Tibial artery (tissue), 4 donors: ENCODE data around the gene CDH4.

Experiments
- DNase-seq, 2 donors: peaks; one replicate each; pipeline ENCODE4 v3.0.0-alpha.2; 2019
- H3K27ac ChIP-seq, 2 donors: fragments of 200-600 bp; sonication (generic) in 1 of 2; 1 replicate in 1 of 2; 2 replicates in 1 of 2; pipeline ENCODE4 v1.5.1; 2018 to 2019; ENCODE audit warnings: mild to moderate bottlenecking in 1 of 2
- H3K27me3 ChIP-seq, 2 donors: fragments of 200-600 bp; sonication (generic) in 1 of 2; one replicate each; pipeline versions ENCODE4 v1.5.1 to v1.6.0; 2016 to 2019
- H3K36me3 ChIP-seq, 3 donors: fragments of 200-600 bp; sonication (generic) in 2 of 3; one replicate each; pipeline ENCODE4 v1.5.1; 2016 to 2019; ENCODE audit warnings: mild to moderate bottlenecking in 2 of 3
- H3K4me1 ChIP-seq, 4 donors: fragments of 200-600 bp; sonication (generic) in 2 of 4; 1 replicate in 3 of 4; 2 replicates in 1 of 4; pipeline ENCODE4 v1.5.1; 2016 to 2019
- H3K4me3 ChIP-seq, 2 donors: fragments of 200-600 bp; sonication (generic) in 1 of 2; 1 replicate in 1 of 2; 2 replicates in 1 of 2; pipeline ENCODE4 v1.5.1; 2018 to 2019; ENCODE audit warnings: mild to moderate bottlenecking in 2 of 2
- H3K9me3 ChIP-seq, 3 donors: fragments of 200-600 bp; sonication (generic) in 1 of 3; one replicate each; pipeline ENCODE4 v1.5.1; 2016 to 2019
- intact Hi-C: fragments of 100-400 bp; cut with DNase I; formaldehyde crosslinking; loops from one replicate; pipeline ENCODE4 v1.15.0; 2023; ENCODE audit warnings: low total_unique reads
- TF ChIP-seq, protein P1 (sequence below), 2 experiments: fragments of 200-600 bp in 1 of 2; fragments of 450-650 bp in 1 of 2; IDR thresholded peaks; one replicate each; pipeline ENCODE4 v1.5.1; 2017 to 2019; ENCODE audit warnings: antibody characterized with exemption in 2 of 2, mild to moderate bottlenecking in 1 of 2, moderate library complexity in 1 of 2

CDH4 gene

DNA sequence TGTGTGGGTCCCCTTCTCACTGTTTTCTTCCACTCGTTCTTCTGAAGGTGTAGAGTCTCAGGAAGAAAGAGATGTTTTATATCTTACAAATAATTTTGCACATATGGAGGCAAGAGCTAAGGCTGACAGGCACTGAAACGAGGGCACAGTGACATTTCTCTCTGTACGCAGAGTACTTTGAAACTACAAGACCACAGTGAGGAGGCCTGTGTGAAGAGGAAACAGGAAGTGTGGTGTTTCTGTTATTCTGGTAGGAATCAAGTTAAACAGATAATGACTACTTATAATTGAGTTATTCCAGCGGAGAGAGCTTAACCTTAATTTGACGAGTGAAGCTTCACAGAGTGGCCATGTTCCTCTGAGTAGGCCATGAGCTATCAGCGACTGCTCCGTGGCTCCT lies 4.8 kb downstream of the CDH4 start:
- Histone ChIP-seq H3K9me3 (no peaks in the 10 kb centered on the region), H3K36me3 (no peaks in the 10 kb centered on the region), H3K27ac (no peak overlapping the region), H3K4me1 (peaks cover 0 to 17% (median 14%) of the 10 kb centered on the region in 4 donors), H3K27me3 (peaks cover 0 to 44% of the 10 kb centered on the region in 2 donors), H3K4me3 (no peak overlapping the region)
- TF ChIP-seq, protein P1, sequence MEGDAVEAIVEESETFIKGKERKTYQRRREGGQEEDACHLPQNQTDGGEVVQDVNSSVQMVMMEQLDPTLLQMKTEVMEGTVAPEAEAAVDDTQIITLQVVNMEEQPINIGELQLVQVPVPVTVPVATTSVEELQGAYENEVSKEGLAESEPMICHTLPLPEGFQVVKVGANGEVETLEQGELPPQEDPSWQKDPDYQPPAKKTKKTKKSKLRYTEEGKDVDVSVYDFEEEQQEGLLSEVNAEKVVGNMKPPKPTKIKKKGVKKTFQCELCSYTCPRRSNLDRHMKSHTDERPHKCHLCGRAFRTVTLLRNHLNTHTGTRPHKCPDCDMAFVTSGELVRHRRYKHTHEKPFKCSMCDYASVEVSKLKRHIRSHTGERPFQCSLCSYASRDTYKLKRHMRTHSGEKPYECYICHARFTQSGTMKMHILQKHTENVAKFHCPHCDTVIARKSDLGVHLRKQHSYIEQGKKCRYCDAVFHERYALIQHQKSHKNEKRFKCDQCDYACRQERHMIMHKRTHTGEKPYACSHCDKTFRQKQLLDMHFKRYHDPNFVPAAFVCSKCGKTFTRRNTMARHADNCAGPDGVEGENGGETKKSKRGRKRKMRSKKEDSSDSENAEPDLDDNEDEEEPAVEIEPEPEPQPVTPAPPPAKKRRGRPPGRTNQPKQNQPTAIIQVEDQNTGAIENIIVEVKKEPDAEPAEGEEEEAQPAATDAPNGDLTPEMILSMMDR (IDR thresholded peaks at IDR 0.05) = no peak
- DNase-seq = no peak
- intact Hi-C loops = no loop called here

GRCh38 chr20:61257611-61258010 lies 5.5 kb downstream of the CDH4 start:
- peaks cover 0 to 38% of the 10 kb centered on the region in 2 donors for H3K27me3 ChIP-seq
- no peak overlapping the region for H3K4me3 ChIP-seq
- intact Hi-C loops = no loop called here
- TF ChIP-seq, protein P1 (IDR thresholded peaks at IDR 0.05) = no peak
- H3K27ac ChIP-seq = no peak overlapping the region
- H3K4me1 ChIP-seq = peaks cover 0 to 13% (median 11%) of the 10 kb centered on the region in 4 donors
- H3K9me3 ChIP-seq = no peaks in the 10 kb centered on the region
- no peak for DNase-seq
- H3K36me3 ChIP-seq = no peaks in the 10 kb centered on the region

GRCh38 chr20:61259741-61260140 lies 7.7 kb downstream of the CDH4 start:
- Histone ChIP-seq H3K27me3 (peaks cover 0 to 23% of the 10 kb centered on the region in 2 donors), H3K36me3 (no peaks in the 10 kb centered on the region), H3K27ac (no peak overlapping the region), H3K4me3 (no peak overlapping the region), H3K9me3 (no peaks in the 10 kb centered on the region), H3K4me1 (no peaks in the 10 kb centered on the region)
- no peak for DNase-seq
- TF ChIP-seq, protein P1 (IDR thresholded peaks at IDR 0.05) = no peak
- intact Hi-C loops = no loop called here

GRCh38 chr20:61260905-61261304 lies 8.8 kb downstream of the CDH4 start:
- Histone ChIP-seq H3K36me3 (no peaks in the 10 kb centered on the region), H3K4me1 (no peaks in the 10 kb centered on the region), H3K4me3 (no peak overlapping the region), H3K9me3 (no peaks in the 10 kb centered on the region), H3K27ac (no peak overlapping the region), H3K27me3 (peaks cover 0 to 24% of the 10 kb centered on the region in 2 donors)
- intact Hi-C loops = no loop called here
- TF ChIP-seq, protein P1 (IDR thresholded peaks at IDR 0.05) = no peak
- DNase-seq = no peak

GRCh38 chr20:61262036-61262435 lies 10.0 kb downstream of the CDH4 start:
- Histone ChIP-seq H3K36me3 (no peaks in the 10 kb centered on the region), H3K4me1 (no peaks in the 10 kb centered on the region), H3K9me3 (no peaks in the 10 kb centered on the region), H3K27ac (no peak overlapping the region), H3K4me3 (no peak overlapping the region), H3K27me3 (peaks cover 0 to 22% of the 10 kb centered on the region in 2 donors)
- no peak for DNase-seq
- intact Hi-C loops = no loop called here
- TF ChIP-seq, protein P1 (IDR thresholded peaks at IDR 0.05) = no peak

- H3K27ac ChIP-seq = no peak overlapping the region
- no peaks in the 10 kb centered on the region for H3K9me3 ChIP-seq
- H3K36me3 ChIP-seq = no peaks in the 10 kb centered on the region
- intact Hi-C loops = no loop called here
- H3K4me3 ChIP-seq = no peak overlapping the region
- peaks cover 0 to 27% of the 10 kb centered on the region in 2 donors for H3K27me3 ChIP-seq
- TF ChIP-seq, protein P1 (IDR thresholded peaks at IDR 0.05) = no peak
- no peak for DNase-seq
- H3K4me1 ChIP-seq = no peaks in the 10 kb centered on the region
These were observed 10.5 kb downstream of the CDH4 start for GRCh38 chr20:61262514-61262913.
